ENCODE results near the gene KLRK1. TPM values are rescaled to one million over a fixed set of nuclear protein-coding genes. Genes with fewer than 3 reads are reported as not detected.
"Not testable (repeated sequence)": the region's sequence is repeated elsewhere in the genome, so short reads cannot be mapped to it uniquely, and the experiment has no call there.

KLRK1 gene
- total RNA-seq, 1 donor from 2014 or later = not detected

GRCh38 chr12:10362828-10363657 is 26.8 kb downstream of the KLRK1 start:
- DNase-seq (ENCODE audit: low read depth) = peak; percentile 73

GRCh38 chr12:10362325-10362724 is 27.5 kb downstream of the KLRK1 start:
- peak; percentile 19 for DNase-seq (ENCODE audit: low read depth)

DNA sequence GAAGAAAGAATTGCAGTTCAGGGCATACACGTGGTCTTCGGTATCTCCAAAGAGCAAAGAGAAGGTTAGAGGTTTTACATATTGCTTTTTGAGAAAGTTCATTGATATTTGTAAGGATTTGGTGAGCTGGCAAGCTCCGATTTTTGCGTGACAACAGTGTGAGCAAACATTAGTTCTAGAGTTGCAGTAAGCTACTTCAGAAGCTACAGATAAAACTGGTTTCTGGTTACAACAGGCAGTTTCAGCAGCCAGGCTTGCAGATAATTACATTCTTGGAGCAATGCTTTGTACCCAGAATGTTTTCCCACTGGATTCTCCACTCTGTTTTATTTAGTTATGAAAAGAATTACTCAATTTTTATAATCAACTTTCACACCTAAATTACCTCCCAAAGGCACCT is 28.2 kb downstream of the KLRK1 start:
- DNase-seq (ENCODE audit: low read depth) = peak; percentile 19

DNA sequence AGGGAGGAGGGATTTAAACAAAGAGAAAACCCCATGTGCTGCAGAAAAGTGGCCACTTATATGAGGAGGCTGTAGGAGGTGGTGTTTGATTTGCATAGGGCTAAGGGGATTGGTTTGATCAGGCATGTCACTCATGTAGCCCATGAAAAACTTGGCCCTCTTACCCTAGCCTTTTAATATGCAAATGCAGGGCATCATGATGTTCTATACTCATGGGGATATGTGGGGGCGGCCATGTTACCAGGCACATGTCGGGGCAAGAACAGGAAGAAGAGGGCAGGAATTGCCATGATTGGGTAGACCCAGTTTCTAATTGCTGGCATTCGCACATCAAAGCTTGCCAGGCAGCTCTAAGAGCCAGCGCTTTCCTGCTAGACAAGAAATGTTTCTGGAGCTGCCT is 28.8 kb downstream of the KLRK1 start:
- DNase-seq (ENCODE audit: low read depth) = no peak

GRCh38 chr12:10358969-10359368 is 30.9 kb downstream of the KLRK1 start:
- no peak for DNase-seq (ENCODE audit: low read depth)

GRCh38 chr12:10358131-10358530 is 31.7 kb downstream of the KLRK1 start:
- no peak for DNase-seq (ENCODE audit: low read depth)

GRCh38 chr12:10354502-10354901 is 35.3 kb downstream of the KLRK1 start:
- peak; percentile 79 for DNase-seq (ENCODE audit: low read depth)

GRCh38 chr12:10354071-10354470 is 35.8 kb downstream of the KLRK1 start:
- no peak for DNase-seq (ENCODE audit: low read depth)

GRCh38 chr12:10351457-10351856 is 38.4 kb downstream of the KLRK1 start:
- not testable (repeated sequence) for DNase-seq (ENCODE audit: low read depth)

DNA sequence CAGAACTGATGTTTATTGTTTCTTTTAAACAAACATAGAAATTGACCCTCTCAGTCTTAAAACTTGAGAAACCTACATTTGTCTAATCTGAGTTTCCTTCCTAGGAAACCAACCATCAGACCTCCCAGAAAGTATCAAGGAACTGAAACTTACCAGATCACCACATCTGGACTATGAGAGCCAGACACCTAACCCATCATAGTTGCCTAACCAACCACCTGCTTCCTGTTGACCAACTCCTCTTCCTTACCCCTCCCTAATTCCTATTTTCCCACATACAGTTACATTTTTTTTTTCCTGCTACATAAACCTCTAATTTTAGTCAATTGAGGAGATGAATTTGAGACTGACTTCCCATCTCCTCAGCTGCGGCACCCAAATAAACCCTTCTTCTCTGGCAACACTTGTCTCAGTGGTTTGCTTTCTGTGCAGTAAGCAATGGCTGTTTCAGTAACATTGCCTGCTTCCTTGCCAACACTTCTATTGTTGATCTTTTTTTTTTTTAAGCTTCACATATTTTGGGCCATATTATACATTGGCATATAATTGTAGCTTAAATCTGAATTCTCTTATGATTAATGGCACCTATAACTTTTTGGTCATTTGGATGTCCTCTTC is 47.8 kb downstream of the KLRK1 start:
- no peak for DNase-seq (ENCODE audit: low read depth)

DNA sequence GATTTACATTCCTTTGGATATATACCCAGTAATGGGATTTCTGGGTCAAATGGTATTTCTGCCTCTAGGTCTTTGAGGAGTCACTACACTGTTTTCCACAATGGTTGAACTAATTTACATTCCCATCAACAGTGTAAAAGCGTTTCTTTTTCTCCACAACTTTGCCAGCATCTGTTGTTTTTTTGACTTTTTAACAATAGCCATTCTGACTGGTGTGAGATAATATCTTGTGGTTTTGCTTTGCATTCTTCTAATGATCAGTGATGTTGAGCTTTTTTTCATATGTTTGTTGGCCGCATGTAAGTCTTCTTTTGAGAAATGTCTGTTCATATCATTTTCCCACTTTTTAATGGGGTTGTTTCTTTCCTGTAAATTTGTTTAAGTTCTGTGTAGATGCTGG is 48.9 kb downstream of the KLRK1 start:
- not testable (repeated sequence) for DNase-seq (ENCODE audit: low read depth)

DNA sequence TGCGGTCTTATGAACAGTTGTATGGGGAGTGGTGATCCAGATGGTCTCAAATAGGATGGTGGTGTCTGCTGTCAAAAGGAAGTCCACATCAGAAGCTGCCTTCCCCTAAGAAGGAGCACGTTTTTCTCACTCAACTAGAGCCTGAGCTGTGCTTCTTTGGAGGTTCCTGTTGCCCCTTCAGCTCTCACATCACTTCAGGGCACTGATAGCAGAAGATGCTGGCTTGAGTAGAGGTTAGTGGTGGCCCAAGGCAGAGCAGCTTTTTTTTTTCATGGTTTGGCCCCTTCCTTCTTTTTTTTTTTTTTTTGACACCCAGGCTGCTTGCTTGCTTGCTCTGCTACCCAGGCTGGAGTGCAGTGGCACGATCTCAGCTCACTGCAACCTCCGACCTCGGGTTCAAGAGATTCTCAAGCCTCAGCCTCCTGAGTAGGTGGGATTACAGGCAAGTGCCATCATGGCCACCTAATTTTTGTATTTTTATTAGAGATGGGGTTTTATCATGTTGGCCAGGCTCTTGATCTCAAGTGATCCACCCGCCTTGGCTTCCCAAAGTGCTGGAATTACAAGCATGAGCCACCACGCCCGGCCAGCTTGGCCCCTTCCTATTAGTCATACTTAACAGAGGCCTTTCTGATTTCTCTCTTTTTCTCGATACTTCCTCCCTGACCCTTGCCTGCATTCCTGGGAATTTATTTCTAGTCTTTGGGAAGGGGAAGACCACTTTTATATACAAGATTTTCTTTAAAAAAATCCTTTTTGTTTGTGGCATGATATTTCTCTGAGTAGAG is 50.6 kb downstream of the KLRK1 start:
- peak; percentile 16 for DNase-seq (ENCODE audit: low read depth)

- not testable (repeated sequence) for DNase-seq (ENCODE audit: low read depth)
Measured at GRCh38 chr12:10338470-10338869, 51.4 kb downstream of the KLRK1 start.

- not testable (repeated sequence) for DNase-seq (ENCODE audit: low read depth)
Measured at GRCh38 chr12:10336196-10336595, 53.6 kb downstream of the KLRK1 start.

DNA sequence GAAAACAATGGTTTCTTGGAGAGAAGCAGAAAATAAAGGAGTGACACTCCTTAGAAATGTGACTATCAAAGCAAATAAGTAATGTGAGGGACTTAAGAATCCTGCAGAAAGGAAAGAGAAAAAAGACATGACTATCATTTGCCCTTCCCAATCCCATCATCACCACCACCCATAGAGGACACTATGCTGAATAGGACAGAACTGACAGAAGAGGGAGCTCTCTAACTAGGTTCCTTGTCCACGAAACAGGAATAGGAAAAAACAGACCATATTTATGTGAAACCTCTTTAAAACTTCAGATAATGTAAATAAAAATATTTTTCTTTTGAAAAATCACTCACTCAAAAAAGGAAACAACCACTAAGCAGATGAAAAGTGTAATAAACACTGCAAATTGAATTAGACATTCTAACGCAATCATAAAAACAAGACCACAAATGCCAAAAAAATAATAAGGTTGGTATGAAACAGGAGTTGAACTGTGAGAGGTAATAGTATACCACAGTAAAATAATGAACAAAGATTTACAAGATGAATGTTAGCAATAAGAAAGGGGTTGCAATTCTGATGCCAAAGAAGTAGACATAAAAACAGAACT is 58.1 kb downstream of the KLRK1 start:
- peak; percentile 57 for DNase-seq (ENCODE audit: low read depth)

DNA sequence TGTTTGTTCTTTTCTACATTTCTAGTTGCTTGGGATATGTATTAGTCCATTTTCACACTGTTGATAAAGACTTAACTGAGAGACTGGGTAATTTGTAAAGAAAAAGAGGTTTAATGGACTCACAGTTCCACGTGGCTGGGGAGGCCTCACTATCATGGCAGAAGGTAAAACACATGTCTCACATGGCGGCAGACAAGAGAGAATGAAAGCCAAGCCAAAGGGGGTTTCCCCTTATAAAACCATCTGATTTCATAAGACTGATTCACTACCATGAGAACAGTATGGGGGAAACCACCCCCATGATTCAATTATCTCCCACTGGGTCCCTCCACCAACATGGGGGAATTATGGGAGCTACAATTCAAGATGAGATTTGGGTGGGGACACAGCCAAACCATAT is 61.1 kb downstream of the KLRK1 start:
- DNase-seq (ENCODE audit: low read depth) = not testable (repeated sequence)

Other genes starting within 250 kb of the KLRK1 start
- gene OLR1, start 217.9 kb downstream of the KLRK1 start, total RNA-seq = 0.87 and 0.89 TPM in 2 replicates
- 2.3 and 6.9 TPM in 2 replicates for gene TMEM52B, start 211.0 kb downstream of the KLRK1 start, total RNA-seq
- gene GABARAPL1, start 177.2 kb downstream of the KLRK1 start, total RNA-seq = 75.2 and 256 TPM in 2 replicates
- gene KLRD1, start 82.2 kb downstream of the KLRK1 start, total RNA-seq = under 0.01 and 4.1 TPM in 2 replicates
- gene KLRC4, start 19.7 kb upstream of the KLRK1 start, total RNA-seq = not detected in 2 replicates
- gene KLRC3, start 30.6 kb upstream of the KLRK1 start, total RNA-seq = not detected in 2 replicates
- gene KLRC2, start 46.0 kb upstream of the KLRK1 start, total RNA-seq = 0.87 TPM in 1 of 2 replicates, not detected in the other
- gene KLRC1, start 63.3 kb upstream of the KLRK1 start, total RNA-seq = 0.05 and 0.35 TPM in 2 replicates
- 1.2 and 2.6 TPM in 2 replicates for gene EIF2S3B, start 115.8 kb upstream of the KLRK1 start, total RNA-seq
- gene MAGOHB, start 223.6 kb upstream of the KLRK1 start, total RNA-seq = 12.3 and 16.7 TPM in 2 replicates